Endodermal cell (in vitro differentiated cells): ENCODE measurements around the gene MT1G. TPM values are rescaled to one million over a fixed set of nuclear protein-coding genes. Genes with fewer than 3 reads are reported as not detected.
A peak's percentile ranks its signal among the peaks of the same experiment; 100 is the strongest.
"Not testable (repeated sequence)": the region's sequence is repeated elsewhere in the genome, so short reads cannot be mapped to it uniquely, and the experiment has no call there.

ENCODE experiments used
- DNase-seq: peaks from one replicate; pipeline ENCODE4 v3.0.0-alpha.2; 2017
- H3K27ac ChIP-seq: 2 replicates; pipeline ENCODE4 v1.5.1; 2013; ENCODE audit warnings: mild to moderate bottlenecking, low read depth, low read length, moderate library complexity
- H3K27me3 ChIP-seq: 2 replicates; pipeline ENCODE4 v1.6.1; 2013; ENCODE audit warnings: mild to moderate bottlenecking, low read length, moderate library complexity; ENCODE audit not compliant: insufficient read depth, control insufficient read depth, poor library complexity, severe bottlenecking
- H3K36me3 ChIP-seq: 2 replicates; pipeline ENCODE4 v1.7.0; 2013; ENCODE audit warnings: mild to moderate bottlenecking, low read length, moderate library complexity; ENCODE audit not compliant: control insufficient read depth, insufficient read depth
- H3K4me1 ChIP-seq: one replicate; pipeline ENCODE4 v1.7.0; 2013; ENCODE audit warnings: low read length; ENCODE audit not compliant: control insufficient read depth, insufficient read depth
- H3K4me3 ChIP-seq: 2 replicates; pipeline ENCODE4 v1.5.1; 2013; ENCODE audit warnings: mild to moderate bottlenecking, low read length, moderate library complexity
- H3K9ac ChIP-seq: 2 replicates; pipeline ENCODE4 v1.6.1; 2013; ENCODE audit warnings: mild to moderate bottlenecking, low read length, moderate library complexity; ENCODE audit not compliant: poor library complexity, severe bottlenecking; ENCODE audit errors: extremely low read depth
- H3K9me3 ChIP-seq: 2 replicates; pipeline ENCODE4 v1.6.1; 2013; ENCODE audit warnings: mild to moderate bottlenecking, low read length, moderate library complexity; ENCODE audit not compliant: control insufficient read depth
- H3K27ac Mint-ChIP-seq: 2 replicates; pipeline ENCODE4 v1.8.0; 2020; ENCODE audit warnings: mixed read lengths
- H3K27me3 Mint-ChIP-seq: 2 replicates; pipeline ENCODE4 v1.8.0; 2021; ENCODE audit warnings: mild to moderate bottlenecking, mixed read lengths; ENCODE audit not compliant: insufficient read depth
- H3K36me3 Mint-ChIP-seq: 2 replicates; pipeline ENCODE4 v1.8.0; 2020; ENCODE audit warnings: low read depth, mixed read lengths
- H3K4me1 Mint-ChIP-seq: 2 replicates; pipeline ENCODE4 v1.8.0; 2020; ENCODE audit warnings: mixed read lengths
- H3K4me3 Mint-ChIP-seq: 2 replicates; pipeline ENCODE4 v1.8.0; 2020; ENCODE audit warnings: mild to moderate bottlenecking, moderate library complexity, mixed read lengths
- H3K9me3 Mint-ChIP-seq: 2 replicates; pipeline ENCODE4 v1.8.0; 2020; ENCODE audit warnings: mild to moderate bottlenecking, mixed read lengths
- WGBS, 2 experiments: methylation state at CpG; one replicate each; pipeline versions ENCODE4 v1.1.5 to v1.1.7; 2013; ENCODE audit warnings: missing lambda C conversion rate in 2 of 2, mixed read lengths in 1 of 2; ENCODE audit not compliant: insufficient coverage in 1 of 2, insufficient read length in 1 of 2; 5-methylcytosine and 5-hydroxymethylcytosine counted together
- total RNA-seq, 2 donors: library from RNA; stranded (reverse); fragmentation: NEBNext Ultra II Directional in 1 of 2; extraction: Animal tissue kit (Norgen Biotek cat#: 25700) in 1 of 2; gene quantifications; 2 replicates in 1 of 2; 3 replicates in 1 of 2; pipeline ENCODE4 v1.2.1, GENCODE V29; 2021
- TF ChIP-seq, protein P1 (sequence below): fragments of 200-600 bp; sonication (generic); conservative IDR thresholded peaks from 2 replicates; pipeline ENCODE4 v1.5.0; 2021; ENCODE audit warnings: antibody characterized with exemption, mild to moderate bottlenecking

Gene MT1G
- total RNA-seq, 2 donors from 2014 or later, result 7.8 TPM; not detected in 1

GRCh38 chr16:56669840-56670619 lies 2.2 kb upstream of the MT1G start:
- DNase-seq, result peak; percentile 60
- H3K27me3 ChIP-seq, result peaks cover 92% of the 10 kb centered on the region
- Mint-ChIP-seq H3K4me3 (no peak overlapping the region), H3K9me3 (no peaks in the 10 kb centered on the region), H3K27ac (no peak overlapping the region), H3K36me3 (no peaks in the 10 kb centered on the region), H3K4me1 (peaks cover 10% of the 10 kb centered on the region), H3K27me3 (peaks cover 94% of the 10 kb centered on the region)
- H3K9me3 ChIP-seq, result no peaks in the 10 kb centered on the region
- no peak overlapping the region for H3K4me3 ChIP-seq
- TF ChIP-seq, protein P1, sequence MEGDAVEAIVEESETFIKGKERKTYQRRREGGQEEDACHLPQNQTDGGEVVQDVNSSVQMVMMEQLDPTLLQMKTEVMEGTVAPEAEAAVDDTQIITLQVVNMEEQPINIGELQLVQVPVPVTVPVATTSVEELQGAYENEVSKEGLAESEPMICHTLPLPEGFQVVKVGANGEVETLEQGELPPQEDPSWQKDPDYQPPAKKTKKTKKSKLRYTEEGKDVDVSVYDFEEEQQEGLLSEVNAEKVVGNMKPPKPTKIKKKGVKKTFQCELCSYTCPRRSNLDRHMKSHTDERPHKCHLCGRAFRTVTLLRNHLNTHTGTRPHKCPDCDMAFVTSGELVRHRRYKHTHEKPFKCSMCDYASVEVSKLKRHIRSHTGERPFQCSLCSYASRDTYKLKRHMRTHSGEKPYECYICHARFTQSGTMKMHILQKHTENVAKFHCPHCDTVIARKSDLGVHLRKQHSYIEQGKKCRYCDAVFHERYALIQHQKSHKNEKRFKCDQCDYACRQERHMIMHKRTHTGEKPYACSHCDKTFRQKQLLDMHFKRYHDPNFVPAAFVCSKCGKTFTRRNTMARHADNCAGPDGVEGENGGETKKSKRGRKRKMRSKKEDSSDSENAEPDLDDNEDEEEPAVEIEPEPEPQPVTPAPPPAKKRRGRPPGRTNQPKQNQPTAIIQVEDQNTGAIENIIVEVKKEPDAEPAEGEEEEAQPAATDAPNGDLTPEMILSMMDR, result no peak
- no peak overlapping the region for H3K9ac ChIP-seq
- H3K36me3 ChIP-seq, result no peaks in the 10 kb centered on the region
- H3K4me1 ChIP-seq, result no peaks in the 10 kb centered on the region
- no peak overlapping the region for H3K27ac ChIP-seq
- WGBS, 2 experiments, result 35 to 43% methylated on average over 10 to 19 of the region's 19 CpGs

DNA sequence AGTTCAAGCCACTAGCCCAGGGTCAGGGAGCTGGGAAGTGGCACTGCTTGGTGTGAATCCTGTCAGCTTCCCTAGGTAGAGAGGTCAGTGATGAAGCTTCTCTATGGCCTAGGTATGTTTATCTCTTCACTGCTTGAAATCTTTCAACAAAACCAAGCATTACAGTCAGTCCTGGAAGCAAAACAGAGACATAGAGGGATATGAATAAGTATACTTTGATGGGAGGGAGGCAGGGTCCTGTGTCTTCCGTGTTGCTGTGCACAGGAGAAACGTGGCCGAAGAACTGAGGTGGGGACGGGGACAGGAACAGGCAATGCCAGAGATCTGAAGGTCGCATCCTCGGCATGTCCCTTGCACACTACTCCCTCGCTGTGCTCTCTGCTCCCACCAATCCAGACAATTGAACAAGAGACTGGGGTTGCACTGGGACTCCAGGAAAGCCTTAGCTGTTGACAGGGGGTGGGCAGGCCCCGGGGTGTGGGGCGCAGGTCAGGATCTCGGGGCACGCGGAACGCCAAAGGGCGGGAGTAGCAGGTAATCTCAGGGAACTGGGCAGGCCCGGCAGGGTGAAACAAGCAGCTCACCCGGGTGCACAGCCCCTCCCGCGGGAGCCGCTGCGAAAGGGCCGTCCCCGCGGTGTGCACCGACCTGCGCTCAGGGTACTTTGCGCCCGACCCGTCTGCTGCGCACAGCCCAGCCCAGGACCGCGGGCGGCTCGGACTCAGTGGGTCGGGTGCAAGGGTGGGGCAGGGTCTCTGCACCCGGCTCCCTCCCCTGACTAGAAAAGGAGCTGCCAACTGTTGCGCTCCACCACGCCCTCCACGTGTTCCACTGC lies 1.4 kb upstream of the MT1G start, which contains the start of gene MT1H:
Gene MT1H, plus strand, starts transcription at position 810 of the 835 bp plus-strand sequence. CDS start 71 bp downstream, outside the sequence.
- WGBS, 2 experiments, result 27 to 29% methylated on average over 26 to 38 of the region's 38 CpGs
- TF ChIP-seq, protein P1, result no peak
- H3K9me3 Mint-ChIP-seq, result no peaks in the 10 kb centered on the region
- peak; percentile 68 for DNase-seq
- Histone ChIP-seq H3K9me3 (no peaks in the 10 kb centered on the region), H3K36me3 (no peaks in the 10 kb centered on the region), H3K27me3 (peaks cover 97% of the 10 kb centered on the region), H3K4me1 (no peaks in the 10 kb centered on the region), H3K4me3 (no peak within 1 kb of the TSS), H3K27ac (no peak within 1 kb of the TSS), H3K9ac (no peak within 1 kb of the TSS)
- H3K4me3 Mint-ChIP-seq, result no peak within 1 kb of the TSS
- peaks cover 97% of the 10 kb centered on the region for H3K27me3 Mint-ChIP-seq
- no peak within 1 kb of the TSS for H3K27ac Mint-ChIP-seq
- H3K36me3 Mint-ChIP-seq, result no peaks in the 10 kb centered on the region
- H3K4me1 Mint-ChIP-seq, result peaks cover 5% of the 10 kb centered on the region

GRCh38 chr16:56665286-56666261 lies 2.3 kb downstream of the MT1G start:
- not testable (repeated sequence) for H3K27ac Mint-ChIP-seq, H3K4me1 ChIP-seq, H3K36me3 ChIP-seq, H3K27ac ChIP-seq, H3K9ac ChIP-seq, H3K9me3 ChIP-seq, H3K9me3 Mint-ChIP-seq, H3K36me3 Mint-ChIP-seq, H3K4me3 Mint-ChIP-seq, H3K4me3 ChIP-seq, DNase-seq, H3K4me1 Mint-ChIP-seq
- H3K27me3 Mint-ChIP-seq, result peaks cover 98% of the 10 kb centered on the region
- 68 to 75% methylated on average over 7 to 8 of the region's 8 CpGs for WGBS, 2 experiments
- H3K27me3 ChIP-seq, result peaks cover 100% of the 10 kb centered on the region
